Measurements from ENCODE around the gene NDUFAF4. TPM values are rescaled to one million over a fixed set of nuclear protein-coding genes. Genes with fewer than 3 reads are reported as not detected.

Gene NDUFAF4
- total RNA-seq, 1 donor from 2014 or later: 24.4 TPM

DNA sequence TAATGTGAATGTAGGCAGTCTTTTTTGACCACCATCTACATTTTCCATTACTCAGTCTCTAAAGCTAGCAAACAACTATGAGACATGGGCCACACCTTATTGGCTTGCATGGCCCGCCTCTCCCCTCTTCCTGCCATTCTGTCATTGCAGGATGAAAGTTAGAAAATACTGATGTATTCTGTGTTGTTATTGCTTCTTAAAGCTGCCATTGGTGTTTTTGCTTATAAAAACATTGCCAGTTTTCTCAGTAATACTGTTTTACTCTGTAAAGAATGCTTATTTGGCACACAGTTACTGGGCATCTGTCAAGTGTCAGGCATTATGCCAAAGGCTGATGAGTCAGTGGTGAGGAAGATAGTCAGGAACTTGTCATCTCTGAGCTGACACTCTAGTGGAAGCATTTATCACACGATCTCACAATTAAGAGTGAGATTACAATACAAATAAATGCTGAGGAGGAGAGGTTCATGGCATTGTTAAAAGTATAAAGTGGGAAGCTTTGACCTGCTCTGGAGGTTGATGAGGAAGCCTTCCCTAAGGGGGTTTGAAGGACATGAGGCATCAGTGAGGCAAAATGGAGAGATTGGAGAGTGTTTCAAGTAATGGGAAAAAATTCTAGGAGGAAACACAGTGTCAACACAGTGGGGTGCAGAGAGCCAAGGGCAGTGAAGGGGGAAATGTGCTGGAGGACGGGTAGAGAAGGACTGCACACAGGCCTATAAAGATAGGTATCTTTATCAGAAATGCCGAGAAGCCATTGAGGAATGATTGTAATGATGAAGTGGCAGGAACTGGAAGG is 41.5 kb upstream of the NDUFAF4 start:
- Histone ChIP-seq H3K4me3 (ENCODE audit: low read depth, low read length) (no peak overlapping the region), H3K36me3 (ENCODE audit: control insufficient read depth, insufficient read depth, low read length) (no peaks in the 10 kb centered on the region), H3K27me3 (ENCODE audit: control insufficient read depth, insufficient read depth, low read length) (no peaks in the 10 kb centered on the region)
- DNase-seq (ENCODE audit: low read depth): peak; percentile 56
- TF ChIP-seq, protein P1, sequence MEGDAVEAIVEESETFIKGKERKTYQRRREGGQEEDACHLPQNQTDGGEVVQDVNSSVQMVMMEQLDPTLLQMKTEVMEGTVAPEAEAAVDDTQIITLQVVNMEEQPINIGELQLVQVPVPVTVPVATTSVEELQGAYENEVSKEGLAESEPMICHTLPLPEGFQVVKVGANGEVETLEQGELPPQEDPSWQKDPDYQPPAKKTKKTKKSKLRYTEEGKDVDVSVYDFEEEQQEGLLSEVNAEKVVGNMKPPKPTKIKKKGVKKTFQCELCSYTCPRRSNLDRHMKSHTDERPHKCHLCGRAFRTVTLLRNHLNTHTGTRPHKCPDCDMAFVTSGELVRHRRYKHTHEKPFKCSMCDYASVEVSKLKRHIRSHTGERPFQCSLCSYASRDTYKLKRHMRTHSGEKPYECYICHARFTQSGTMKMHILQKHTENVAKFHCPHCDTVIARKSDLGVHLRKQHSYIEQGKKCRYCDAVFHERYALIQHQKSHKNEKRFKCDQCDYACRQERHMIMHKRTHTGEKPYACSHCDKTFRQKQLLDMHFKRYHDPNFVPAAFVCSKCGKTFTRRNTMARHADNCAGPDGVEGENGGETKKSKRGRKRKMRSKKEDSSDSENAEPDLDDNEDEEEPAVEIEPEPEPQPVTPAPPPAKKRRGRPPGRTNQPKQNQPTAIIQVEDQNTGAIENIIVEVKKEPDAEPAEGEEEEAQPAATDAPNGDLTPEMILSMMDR (IDR thresholded peaks at IDR 0.05; ENCODE audit: insufficient read depth, low read length, poor library complexity, severe bottlenecking): no peak

DNA sequence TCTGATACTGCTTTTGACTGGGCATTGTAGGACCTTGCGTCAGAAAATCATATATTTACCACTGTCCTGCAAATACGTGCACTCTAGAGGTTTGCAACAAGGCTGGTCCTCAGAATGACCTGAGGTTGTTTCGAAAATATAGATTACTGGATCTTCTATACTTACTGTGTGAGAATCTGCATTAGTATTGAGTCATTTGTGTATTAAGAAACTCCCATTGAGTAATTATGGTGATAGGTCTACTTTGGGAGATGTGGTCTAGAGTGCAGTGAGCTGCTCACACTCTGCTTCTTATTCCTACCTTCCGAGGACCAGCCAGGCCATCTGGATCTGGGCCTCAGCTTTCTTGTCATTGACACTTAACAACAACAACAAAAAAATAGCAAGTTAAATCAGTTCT is 36.4 kb upstream of the NDUFAF4 start:
- DNase-seq (ENCODE audit: low read depth): no peak
- Histone ChIP-seq H3K4me3 (ENCODE audit: low read depth, low read length) (no peak overlapping the region), H3K27me3 (ENCODE audit: control insufficient read depth, insufficient read depth, low read length) (no peaks in the 10 kb centered on the region), H3K36me3 (ENCODE audit: control insufficient read depth, insufficient read depth, low read length) (no peaks in the 10 kb centered on the region)
- TF ChIP-seq, protein P1 (IDR thresholded peaks at IDR 0.05; ENCODE audit: insufficient read depth, low read length, poor library complexity, severe bottlenecking): no peak

DNA sequence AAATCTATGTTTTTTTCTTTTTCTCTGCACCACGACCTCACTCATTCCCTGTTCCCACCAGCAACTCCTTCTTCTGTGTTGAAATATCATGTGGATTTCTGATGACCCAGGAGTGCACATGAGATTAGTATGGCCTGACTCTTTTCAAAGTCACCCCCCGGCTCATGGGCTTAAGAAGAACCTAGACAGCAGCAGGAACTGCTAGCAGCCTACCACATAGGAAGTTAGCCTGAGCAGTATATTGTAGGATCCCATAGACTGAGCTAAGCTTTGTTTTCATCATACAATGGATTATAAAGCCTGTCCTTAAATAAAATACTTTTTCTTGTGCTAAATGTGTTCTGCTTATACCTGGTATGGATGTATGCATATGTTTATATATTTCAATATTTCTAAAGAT is 33.5 kb upstream of the NDUFAF4 start:
- TF ChIP-seq, protein P1 (IDR thresholded peaks at IDR 0.05; ENCODE audit: insufficient read depth, low read length, poor library complexity, severe bottlenecking): no peak
- Histone ChIP-seq H3K27me3 (ENCODE audit: control insufficient read depth, insufficient read depth, low read length) (no peaks in the 10 kb centered on the region), H3K36me3 (ENCODE audit: control insufficient read depth, insufficient read depth, low read length) (no peaks in the 10 kb centered on the region), H3K4me3 (ENCODE audit: low read depth, low read length) (no peak overlapping the region)
- no peak for DNase-seq (ENCODE audit: low read depth)

DNA sequence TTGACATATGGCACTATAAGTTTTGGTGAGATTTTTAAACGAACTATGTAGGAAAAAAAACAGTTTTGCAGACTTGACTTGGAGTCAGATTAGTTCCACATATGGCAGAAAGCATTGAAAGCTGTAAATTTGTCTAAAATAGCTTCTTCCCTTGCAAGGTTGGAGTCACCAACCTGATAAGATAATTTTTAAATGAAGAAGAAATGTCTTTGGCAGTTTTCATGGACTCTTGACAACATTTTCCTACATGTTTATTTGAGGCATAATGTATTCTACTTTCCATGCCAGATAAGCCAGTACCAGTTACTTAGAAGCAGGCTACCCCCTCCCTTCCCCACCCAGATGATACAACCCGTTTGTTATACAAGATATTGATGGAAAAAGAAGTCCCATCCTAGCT is 32.0 kb upstream of the NDUFAF4 start:
- no peaks in the 10 kb centered on the region for H3K27me3 ChIP-seq (ENCODE audit: control insufficient read depth, insufficient read depth, low read length)
- no peaks in the 10 kb centered on the region for H3K36me3 ChIP-seq (ENCODE audit: control insufficient read depth, insufficient read depth, low read length)
- no peak for DNase-seq (ENCODE audit: low read depth)
- TF ChIP-seq, protein P1 (IDR thresholded peaks at IDR 0.05; ENCODE audit: insufficient read depth, low read length, poor library complexity, severe bottlenecking): no peak
- no peak overlapping the region for H3K4me3 ChIP-seq (ENCODE audit: low read depth, low read length)

DNA sequence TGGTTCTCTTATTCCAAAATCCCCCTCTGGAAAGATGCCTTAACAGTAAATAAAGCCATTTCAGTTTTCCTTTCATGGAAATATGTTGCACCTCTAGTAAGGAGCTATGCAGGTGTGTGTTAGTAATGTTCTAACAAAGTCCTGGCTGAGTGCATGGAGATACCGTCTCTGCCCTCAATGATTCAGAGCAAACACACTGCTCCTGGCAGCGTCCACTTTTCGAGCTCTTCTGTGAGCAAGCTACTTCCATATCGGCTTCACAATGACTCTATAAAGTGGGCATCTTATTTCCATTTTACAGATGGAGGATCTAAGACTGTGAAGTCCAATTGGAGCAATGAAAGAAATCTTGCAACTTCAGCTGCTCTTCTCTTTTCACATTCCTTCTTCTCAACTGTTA is 30.0 kb upstream of the NDUFAF4 start:
- H3K27me3 ChIP-seq (ENCODE audit: control insufficient read depth, insufficient read depth, low read length): no peaks in the 10 kb centered on the region
- no peak overlapping the region for H3K4me3 ChIP-seq (ENCODE audit: low read depth, low read length)
- no peaks in the 10 kb centered on the region for H3K36me3 ChIP-seq (ENCODE audit: control insufficient read depth, insufficient read depth, low read length)
- TF ChIP-seq, protein P1 (IDR thresholded peaks at IDR 0.05; ENCODE audit: insufficient read depth, low read length, poor library complexity, severe bottlenecking): no peak
- DNase-seq (ENCODE audit: low read depth): no peak

DNA sequence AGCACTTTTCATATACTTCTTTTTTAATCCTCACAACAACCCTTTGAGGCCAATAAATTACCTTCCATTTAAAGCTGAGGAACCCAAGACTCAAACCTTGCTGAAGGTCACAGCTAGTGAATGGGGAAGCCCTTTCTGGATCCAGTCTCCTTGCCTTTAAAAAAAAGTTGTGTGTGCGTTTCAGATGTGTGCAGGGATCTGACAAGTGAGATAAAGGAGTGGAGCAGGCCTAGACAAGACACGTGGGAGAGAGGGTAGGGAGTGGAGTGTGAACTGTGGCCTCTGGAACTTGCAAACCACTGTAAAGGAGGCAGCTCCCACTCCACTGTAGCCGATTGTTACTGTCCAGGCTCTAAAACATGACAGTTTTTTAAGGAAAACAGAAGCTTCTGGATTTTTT is 28.7 kb upstream of the NDUFAF4 start:
- Histone ChIP-seq H3K4me3 (ENCODE audit: low read depth, low read length) (no peak overlapping the region), H3K27me3 (ENCODE audit: control insufficient read depth, insufficient read depth, low read length) (no peaks in the 10 kb centered on the region), H3K36me3 (ENCODE audit: control insufficient read depth, insufficient read depth, low read length) (no peaks in the 10 kb centered on the region)
- no peak for DNase-seq (ENCODE audit: low read depth)
- TF ChIP-seq, protein P1 (IDR thresholded peaks at IDR 0.05; ENCODE audit: insufficient read depth, low read length, poor library complexity, severe bottlenecking): no peak
